OCI-LY3 (cell line): Measurements from ENCODE around the gene HECTD4.
"Not testable (repeated sequence)": the region's sequence is repeated elsewhere in the genome, so short reads cannot be mapped to it uniquely, and the experiment has no call there.

Experiments used
- H2AFZ ChIP-seq: fragments of 200-600, 300-600 bp; shearing (Covaris generic); 2 replicates; pipeline ENCODE4 v1.6.0; 2014; ENCODE audit warnings: antibody characterized with exemption, low read depth, low read length
- H3K27ac ChIP-seq: fragments of 200-600, 300-600 bp; sonication (generic); 2 replicates; pipeline ENCODE4 v1.5.1; 2014; ENCODE audit warnings: mild to moderate bottlenecking, low read length, moderate library complexity, mixed read lengths
- H3K27me3 ChIP-seq: fragments of 200-600, 300-600 bp; sonication (generic); 2 replicates; pipeline ENCODE4 v1.6.1; 2014; ENCODE audit warnings: low read depth, low read length, mixed read lengths
- H3K36me3 ChIP-seq: fragments of 200-600, 300-600 bp; sonication (generic); replicated peaks from 2 replicates; pipeline ENCODE3; 2014; ENCODE audit warnings: low read depth, low read length, mixed read lengths
- H3K4me1 ChIP-seq: fragments of 300-600, 200-600 bp; sonication (generic); 2 replicates; pipeline ENCODE4 v1.6.1; 2014; ENCODE audit warnings: low read length, mixed read lengths
- H3K4me2 ChIP-seq: fragments of 200-600, 300-600 bp; sonication (generic); 2 replicates; pipeline ENCODE4 v1.6.1; 2014; ENCODE audit warnings: low read length, mixed read lengths
- H3K4me3 ChIP-seq: fragments of 300-600, 200-600 bp; sonication (generic); 2 replicates; pipeline ENCODE4 v1.5.1; 2014; ENCODE audit warnings: antibody characterized with exemption, mild to moderate bottlenecking, low read length, moderate library complexity
- H3K79me2 ChIP-seq: fragments of 300-600, 200-600 bp; shearing (Covaris generic); 2 replicates; pipeline ENCODE4 v1.6.1; 2014; ENCODE audit warnings: mild to moderate bottlenecking, low read length, mixed read lengths
- H3K9ac ChIP-seq: fragments of 300-600, 200-600 bp; shearing (Covaris generic); 2 replicates; pipeline ENCODE4 v1.6.0; 2014; ENCODE audit warnings: mild to moderate bottlenecking, low read length, moderate library complexity
- H3K9me3 ChIP-seq: fragments of 200-600, 300-600 bp; shearing (Covaris generic); 2 replicates; pipeline ENCODE4 v1.6.1; 2014; ENCODE audit warnings: low read length, mixed read lengths; ENCODE audit not compliant: insufficient read depth
- H4K20me1 ChIP-seq: fragments of 200-600, 300-600 bp; sonication (generic); 2 replicates; pipeline ENCODE4 v1.6.1; 2016; ENCODE audit warnings: low read length, mixed read lengths; ENCODE audit not compliant: insufficient read depth
- CTCF ChIP-seq: fragments of 200-600, 300-600 bp; sonication (generic); IDR thresholded peaks from 2 replicates; pipeline ENCODE4 v1.5.1; 2014; ENCODE audit warnings: antibody characterized with exemption, low read length, low read depth
- EZH2phosphoT487 ChIP-seq: fragments of 200-600 bp; shearing (Covaris generic); IDR thresholded peaks from 2 replicates; pipeline ENCODE4 v1.6.1; 2018; ENCODE audit warnings: antibody characterized with exemption, mixed run types, low read depth

The HECTD4 gene

GRCh38 chr12:112233242-112233641 lies 149.0 kb downstream of the HECTD4 start:
- Histone ChIP-seq H3K79me2 (no peaks in the 10 kb centered on the region), H3K27ac (no peak overlapping the region), H3K36me3 (peaks cover 25% of the 10 kb centered on the region), H3K4me3 (no peak overlapping the region), H3K4me2 (no peak overlapping the region), H3K9ac (no peak overlapping the region), H3K27me3 (no peaks in the 10 kb centered on the region), H2AFZ (no peak overlapping the region), H3K4me1 (no peaks in the 10 kb centered on the region), H3K9me3 (no peaks in the 10 kb centered on the region), H4K20me1 (no peaks in the 10 kb centered on the region)
- no peak for TF ChIP-seq EZH2phosphoT487
- no peak for TF ChIP-seq CTCF

DNA sequence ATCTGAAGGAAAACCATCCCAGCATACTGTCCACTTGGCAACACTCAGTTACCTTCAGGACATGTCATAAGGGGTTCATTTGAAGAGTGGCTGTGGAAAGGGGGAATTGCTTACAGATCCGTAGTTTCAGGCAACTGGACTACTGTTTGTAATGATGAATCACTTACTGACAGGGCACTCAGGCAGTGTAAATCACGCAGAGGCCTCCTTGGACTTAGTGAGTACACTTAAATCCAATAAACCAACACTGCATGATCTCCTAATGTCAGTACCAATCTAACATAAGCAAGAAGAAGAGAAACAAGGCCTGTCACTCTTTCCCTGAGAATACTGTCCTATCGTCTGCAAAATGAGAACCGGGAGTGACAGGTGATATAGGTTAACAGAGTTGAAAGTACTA lies 152.1 kb downstream of the HECTD4 start:
- H3K9ac ChIP-seq = no peak overlapping the region
- peaks cover 28% of the 10 kb centered on the region for H3K36me3 ChIP-seq
- TF ChIP-seq EZH2phosphoT487 = no peak
- no peak for TF ChIP-seq CTCF
- H3K27me3 ChIP-seq = no peaks in the 10 kb centered on the region
- H3K9me3 ChIP-seq = no peaks in the 10 kb centered on the region
- H2AFZ ChIP-seq = no peak overlapping the region
- H3K4me3 ChIP-seq = no peak overlapping the region
- no peak overlapping the region for H3K4me2 ChIP-seq
- H4K20me1 ChIP-seq = no peaks in the 10 kb centered on the region
- H3K79me2 ChIP-seq = no peaks in the 10 kb centered on the region
- no peaks in the 10 kb centered on the region for H3K4me1 ChIP-seq
- H3K27ac ChIP-seq = no peak overlapping the region

- TF ChIP-seq CTCF (no peak), EZH2phosphoT487 (no peak)
- Histone ChIP-seq H3K4me3 (no peak overlapping the region), H3K27me3 (no peaks in the 10 kb centered on the region), H3K4me1 (no peaks in the 10 kb centered on the region), H3K27ac (no peak overlapping the region), H3K79me2 (no peaks in the 10 kb centered on the region), H3K9ac (no peak overlapping the region), H3K36me3 (peaks cover 19% of the 10 kb centered on the region), H3K4me2 (no peak overlapping the region), H4K20me1 (no peaks in the 10 kb centered on the region), H2AFZ (no peak overlapping the region), H3K9me3 (no peaks in the 10 kb centered on the region)
Observed at GRCh38 chr12:112226768-112227167, 155.5 kb downstream of the HECTD4 start.

- H3K27me3 ChIP-seq, H3K79me2 ChIP-seq, H3K9ac ChIP-seq, H4K20me1 ChIP-seq, H3K36me3 ChIP-seq, H3K4me3 ChIP-seq, H3K9me3 ChIP-seq, H3K27ac ChIP-seq, H3K4me2 ChIP-seq, H2AFZ ChIP-seq: not testable (repeated sequence)
- peaks cover 11% of the 10 kb centered on the region for H3K4me1 ChIP-seq
Observed at GRCh38 chr12:112220628-112221027, 161.6 kb downstream of the HECTD4 start.

DNA sequence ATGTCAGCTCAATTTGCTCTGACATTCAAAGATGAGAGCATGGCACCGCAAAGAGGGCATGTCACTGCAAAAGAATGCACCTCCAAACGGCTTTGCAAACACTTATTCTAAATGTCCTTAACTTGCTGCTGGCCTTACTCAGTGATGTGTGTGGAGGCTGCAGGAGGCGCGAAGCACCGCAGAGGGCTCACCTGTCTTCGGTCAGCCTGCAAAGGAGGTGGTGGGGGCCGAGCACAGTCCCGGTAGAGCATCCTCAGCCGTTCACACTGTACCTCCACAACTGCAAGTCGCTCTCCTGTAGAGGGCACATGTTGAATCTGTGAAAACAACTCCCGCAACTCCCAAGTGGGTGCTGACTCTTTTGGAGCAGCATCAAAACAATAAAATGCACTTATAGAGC lies 163.0 kb downstream of the HECTD4 start:
- no peak overlapping the region for H2AFZ ChIP-seq
- no peak for TF ChIP-seq CTCF
- no peak for TF ChIP-seq EZH2phosphoT487
- peaks cover 11% of the 10 kb centered on the region for H3K4me1 ChIP-seq
- H3K4me2 ChIP-seq = no peak overlapping the region
- no peak overlapping the region for H3K4me3 ChIP-seq
- H3K27ac ChIP-seq = no peak overlapping the region
- H4K20me1 ChIP-seq = no peaks in the 10 kb centered on the region
- no peaks in the 10 kb centered on the region for H3K27me3 ChIP-seq
- H3K36me3 ChIP-seq = peaks cover 5% of the 10 kb centered on the region
- no peaks in the 10 kb centered on the region for H3K9me3 ChIP-seq
- H3K9ac ChIP-seq = no peak overlapping the region
- H3K79me2 ChIP-seq = no peaks in the 10 kb centered on the region
